HEK293T (cell line): ENCODE measurements around the gene PTPN2.

ENCODE experiments used
- CTCF ChIA-PET: fragments of 350-600 bp; formaldehyde crosslinking; extraction: SDS; loops from one replicate; lab custom pipeline; 2021; ENCODE audit warnings: antibody characterized with exemption, inconsistent platforms; lab: Yijun Ruan, JAX
- POLR2A ChIA-PET: fragments of 350-600 bp; formaldehyde crosslinking; extraction: SDS; loops from one replicate; lab custom pipeline; 2020; ENCODE audit warnings: antibody characterized with exemption, inconsistent platforms; lab: Yijun Ruan, JAX
- DNase-seq: peaks from one replicate; pipeline ENCODE4 v3.0.0; 2012; ENCODE audit warnings: mixed read lengths; ENCODE audit errors: extremely low spot score
- ARNT ChIP-seq: fragments of 450-650 bp; IDR thresholded peaks from 2 replicates; pipeline ENCODE4 v1.6.1; 2017; ENCODE audit warnings: mild to moderate bottlenecking
- BHLHE40 ChIP-seq: fragments of 450-650 bp; IDR thresholded peaks from 2 replicates; pipeline ENCODE4 v1.6.1; 2016; ENCODE audit warnings: mild to moderate bottlenecking, moderate library complexity, borderline replicate concordance
- CTBP1 ChIP-seq: fragments of 450-650 bp; IDR thresholded peaks from 2 replicates; pipeline ENCODE4 v1.6.1; 2016; ENCODE audit warnings: borderline replicate concordance
- ELF4 ChIP-seq: fragments of 450-650 bp; IDR thresholded peaks from 2 replicates; pipeline ENCODE4 v1.6.1; 2017; ENCODE audit warnings: antibody characterized with exemption
- FOXA1 ChIP-seq: fragments of 450-650 bp; IDR thresholded peaks from 2 replicates; pipeline ENCODE4 v1.6.1; 2016; ENCODE audit warnings: mild to moderate bottlenecking
- FOXK2 ChIP-seq: fragments of 450-650 bp; IDR thresholded peaks from 2 replicates; pipeline ENCODE4 v1.6.1; 2016; ENCODE audit warnings: mild to moderate bottlenecking
- FOXM1 ChIP-seq: fragments of 450-650 bp; IDR thresholded peaks from 2 replicates; pipeline ENCODE4 v1.6.1; 2017; ENCODE audit warnings: mild to moderate bottlenecking, borderline replicate concordance
- HDGF ChIP-seq: fragments of 450-650 bp; IDR thresholded peaks from 2 replicates; pipeline ENCODE4 v1.6.1; 2017; ENCODE audit warnings: antibody characterized with exemption, borderline replicate concordance
- L3MBTL2 ChIP-seq: fragments of 450-650 bp; conservative IDR thresholded peaks from 2 replicates; pipeline ENCODE4 v1.6.1; 2016; ENCODE audit warnings: mild to moderate bottlenecking
- LEF1 ChIP-seq: fragments of 450-650 bp; IDR thresholded peaks from 2 replicates; pipeline ENCODE4 v1.6.1; 2017; ENCODE audit warnings: mild to moderate bottlenecking, borderline replicate concordance
- NFRKB ChIP-seq: fragments of 450-650 bp; IDR thresholded peaks from 2 replicates; pipeline ENCODE4 v1.6.1; 2016; ENCODE audit warnings: mild to moderate bottlenecking, moderate library complexity
- PKNOX1 ChIP-seq: fragments of 450-650 bp; IDR thresholded peaks from 2 replicates; pipeline ENCODE4 v1.6.1; 2016
- SP1 ChIP-seq: fragments of 450-650 bp; IDR thresholded peaks from 2 replicates; pipeline ENCODE4 v1.6.1; 2017
- SUZ12 ChIP-seq: fragments of 450-650 bp; IDR thresholded peaks from 2 replicates; pipeline ENCODE4 v1.6.1; 2016; ENCODE audit warnings: mild to moderate bottlenecking
- TARDBP ChIP-seq: fragments of 450-650 bp; IDR thresholded peaks from 2 replicates; pipeline ENCODE4 v1.6.1; 2016
- ZNF384 ChIP-seq: fragments of 450-650 bp; IDR thresholded peaks from 2 replicates; pipeline ENCODE4 v1.6.1; 2016

The PTPN2 gene

GRCh38 chr18:12863687-12864216, 20.3 kb downstream of the PTPN2 start:
- no peak for DNase-seq
- TF ChIP-seq SUZ12 (no peak), HDGF (no peak), NFRKB (no peak), FOXK2 (no peak), SP1 (no peak), PKNOX1 (no peak), BHLHE40 (no peak), FOXA1 (no peak), FOXM1 (no peak), ARNT (no peak), TARDBP (no peak), CTBP1 (no peak), ZNF384 (no peak), ELF4 (no peak), L3MBTL2 (no peak), LEF1 (no peak)
- POLR2A ChIA-PET = interaction anchor here (0.9 to 1.6 kb wide), 4 partner anchors 11 to 81 kb away, joined by 3 to 5 read pairs (median 4); partner anchors contain the start of gene PTPN2
- CTCF ChIA-PET = no interaction called here

GRCh38 chr18:12862874-12863482, 21.1 kb downstream of the PTPN2 start:
- no peak for DNase-seq
- CTCF ChIA-PET = no interaction called here
- TF ChIP-seq ARNT (no peak), PKNOX1 (no peak), FOXM1 (no peak), L3MBTL2 (no peak), FOXA1 (no peak), SUZ12 (no peak), SP1 (no peak), LEF1 (no peak), HDGF (no peak), NFRKB (no peak), TARDBP (no peak), ELF4 (no peak), ZNF384 (no peak), FOXK2 (no peak), CTBP1 (no peak), BHLHE40 (no peak)
- POLR2A ChIA-PET = interaction anchor here (1.2 to 1.6 kb wide), 3 partner anchors 10 to 80 kb away, joined by 3 to 5 read pairs (median 4); partner anchors contain the start of gene PTPN2

- CTCF ChIA-PET = no interaction called here
- no peak for TF ChIP-seq L3MBTL2
- TF ChIP-seq ZNF384 = no peak
- TF ChIP-seq SP1 = no peak
- no peak for TF ChIP-seq PKNOX1
- no peak for TF ChIP-seq FOXK2
- no peak for TF ChIP-seq FOXM1
- no peak for TF ChIP-seq ELF4
- POLR2A ChIA-PET = interaction anchor here (1.6 kb wide), 1 partner anchor 21 kb away, joined by 5 read pairs; the partner anchor contains the start of gene PTPN2
- DNase-seq = no peak
Measured at GRCh38 chr18:12862467-12862866, 21.6 kb downstream of the PTPN2 start.

- ChIA-PET CTCF (no interaction called here), POLR2A (no interaction called here)
- no peak for DNase-seq
- TF ChIP-seq HDGF (no peak), FOXK2 (no peak), L3MBTL2 (no peak), SUZ12 (no peak), FOXA1 (no peak), ZNF384 (no peak), SP1 (no peak), BHLHE40 (no peak), PKNOX1 (no peak), ARNT (no peak), FOXM1 (no peak), ELF4 (no peak)
Measured at GRCh38 chr18:12861637-12862036, 22.4 kb downstream of the PTPN2 start.

- no peak for DNase-seq
- TF ChIP-seq NFRKB (no peak), SP1 (no peak), ELF4 (no peak), FOXA1 (no peak), SUZ12 (no peak), TARDBP (no peak), L3MBTL2 (no peak), ARNT (no peak), PKNOX1 (no peak), FOXM1 (no peak), LEF1 (no peak), ZNF384 (no peak), CTBP1 (no peak), FOXK2 (no peak), HDGF (no peak), BHLHE40 (no peak)
- POLR2A ChIA-PET = interaction anchor here (1.1 kb wide), 1 partner anchor 23 kb away, joined by 4 read pairs; the partner anchor contains the start of gene PTPN2
- CTCF ChIA-PET = no interaction called here
Measured at GRCh38 chr18:12860530-12860929, 23.5 kb downstream of the PTPN2 start.
